ENCODE results near the gene ATPAF2.

DNA sequence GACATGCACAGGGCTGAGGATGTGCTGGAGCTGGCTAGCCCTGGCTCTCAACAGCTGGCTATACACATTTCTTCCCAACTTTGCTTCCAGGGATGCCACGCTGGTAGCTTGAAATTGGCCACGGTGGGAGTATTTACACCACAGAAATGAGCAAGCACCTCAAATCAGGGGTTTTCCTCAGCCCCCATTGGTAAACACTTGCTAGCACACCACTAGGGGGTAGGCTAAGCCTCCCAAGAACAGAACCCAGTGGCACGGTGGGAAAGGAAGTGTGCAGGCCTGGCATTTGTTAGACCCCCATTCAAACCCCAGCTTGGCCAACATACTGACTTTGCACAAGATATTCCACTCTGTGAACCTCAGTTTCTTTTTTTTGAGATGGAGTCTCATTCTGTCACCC is 53.4 kb downstream of the ATPAF2 start:
- TF ChIP-seq CTCF (IDR thresholded peaks at IDR 0.05; ENCODE audit: low read depth, low read length, missing input control) = no peak
- TF ChIP-seq EGR1 (IDR thresholded peaks at IDR 0.05; ENCODE audit: low read depth in 2 of 2) = no peak
- no peak for TF ChIP-seq TAF1 (conservative IDR thresholded peaks at IDR 0.05)
- TF ChIP-seq, protein P1, sequence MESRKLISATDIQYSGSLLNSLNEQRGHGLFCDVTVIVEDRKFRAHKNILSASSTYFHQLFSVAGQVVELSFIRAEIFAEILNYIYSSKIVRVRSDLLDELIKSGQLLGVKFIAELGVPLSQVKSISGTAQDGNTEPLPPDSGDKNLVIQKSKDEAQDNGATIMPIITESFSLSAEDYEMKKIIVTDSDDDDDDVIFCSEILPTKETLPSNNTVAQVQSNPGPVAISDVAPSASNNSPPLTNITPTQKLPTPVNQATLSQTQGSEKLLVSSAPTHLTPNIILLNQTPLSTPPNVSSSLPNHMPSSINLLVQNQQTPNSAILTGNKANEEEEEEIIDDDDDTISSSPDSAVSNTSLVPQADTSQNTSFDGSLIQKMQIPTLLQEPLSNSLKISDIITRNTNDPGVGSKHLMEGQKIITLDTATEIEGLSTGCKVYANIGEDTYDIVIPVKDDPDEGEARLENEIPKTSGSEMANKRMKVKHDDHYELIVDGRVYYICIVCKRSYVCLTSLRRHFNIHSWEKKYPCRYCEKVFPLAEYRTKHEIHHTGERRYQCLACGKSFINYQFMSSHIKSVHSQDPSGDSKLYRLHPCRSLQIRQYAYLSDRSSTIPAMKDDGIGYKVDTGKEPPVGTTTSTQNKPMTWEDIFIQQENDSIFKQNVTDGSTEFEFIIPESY (IDR thresholded peaks at IDR 0.05) = no peak
- TF ChIP-seq RXRA (IDR thresholded peaks at IDR 0.05) = no peak
- no peak for TF ChIP-seq FOXA2 (IDR thresholded peaks at IDR 0.05)
- no peak for TF ChIP-seq FOXA1 (IDR thresholded peaks at IDR 0.05)
- no peak for TF ChIP-seq GABPA (IDR thresholded peaks at IDR 0.05 in 1 of 2, conservative IDR thresholded peaks at IDR 0.05 in 1 of 2)
- TF ChIP-seq, protein P2, sequence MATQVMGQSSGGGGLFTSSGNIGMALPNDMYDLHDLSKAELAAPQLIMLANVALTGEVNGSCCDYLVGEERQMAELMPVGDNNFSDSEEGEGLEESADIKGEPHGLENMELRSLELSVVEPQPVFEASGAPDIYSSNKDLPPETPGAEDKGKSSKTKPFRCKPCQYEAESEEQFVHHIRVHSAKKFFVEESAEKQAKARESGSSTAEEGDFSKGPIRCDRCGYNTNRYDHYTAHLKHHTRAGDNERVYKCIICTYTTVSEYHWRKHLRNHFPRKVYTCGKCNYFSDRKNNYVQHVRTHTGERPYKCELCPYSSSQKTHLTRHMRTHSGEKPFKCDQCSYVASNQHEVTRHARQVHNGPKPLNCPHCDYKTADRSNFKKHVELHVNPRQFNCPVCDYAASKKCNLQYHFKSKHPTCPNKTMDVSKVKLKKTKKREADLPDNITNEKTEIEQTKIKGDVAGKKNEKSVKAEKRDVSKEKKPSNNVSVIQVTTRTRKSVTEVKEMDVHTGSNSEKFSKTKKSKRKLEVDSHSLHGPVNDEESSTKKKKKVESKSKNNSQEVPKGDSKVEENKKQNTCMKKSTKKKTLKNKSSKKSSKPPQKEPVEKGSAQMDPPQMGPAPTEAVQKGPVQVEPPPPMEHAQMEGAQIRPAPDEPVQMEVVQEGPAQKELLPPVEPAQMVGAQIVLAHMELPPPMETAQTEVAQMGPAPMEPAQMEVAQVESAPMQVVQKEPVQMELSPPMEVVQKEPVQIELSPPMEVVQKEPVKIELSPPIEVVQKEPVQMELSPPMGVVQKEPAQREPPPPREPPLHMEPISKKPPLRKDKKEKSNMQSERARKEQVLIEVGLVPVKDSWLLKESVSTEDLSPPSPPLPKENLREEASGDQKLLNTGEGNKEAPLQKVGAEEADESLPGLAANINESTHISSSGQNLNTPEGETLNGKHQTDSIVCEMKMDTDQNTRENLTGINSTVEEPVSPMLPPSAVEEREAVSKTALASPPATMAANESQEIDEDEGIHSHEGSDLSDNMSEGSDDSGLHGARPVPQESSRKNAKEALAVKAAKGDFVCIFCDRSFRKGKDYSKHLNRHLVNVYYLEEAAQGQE (IDR thresholded peaks at IDR 0.05) = no peak
- TF ChIP-seq RAD21 (IDR thresholded peaks at IDR 0.05) = peak; percentile 44 to 59
- no peak for TF ChIP-seq MAX (IDR thresholded peaks at IDR 0.05)
- TF ChIP-seq YY1 (IDR thresholded peaks at IDR 0.05) = no peak
- TF ChIP-seq JUND (IDR thresholded peaks at IDR 0.05) = no peak
